LNCaP clone FGC (cell line): Measurements from ENCODE around the gene FLNB.

Experiments
- DNase-seq: peaks from one replicate; pipeline ENCODE4 v3.0.0-alpha.2; 2011; ENCODE audit warnings: low read depth
- H3K4me3 ChIP-seq: 2 replicates; pipeline ENCODE4 v1.5.1; 2011; ENCODE audit warnings: mild to moderate bottlenecking, low read depth, low read length, control low read depth
- CTCF ChIP-seq: IDR thresholded peaks from 2 replicates; pipeline ENCODE4 v1.5.1; 2012; ENCODE audit warnings: mild to moderate bottlenecking; ENCODE audit not compliant: control insufficient read depth, insufficient read depth; ENCODE audit errors: extremely low read depth

Gene FLNB

DNA sequence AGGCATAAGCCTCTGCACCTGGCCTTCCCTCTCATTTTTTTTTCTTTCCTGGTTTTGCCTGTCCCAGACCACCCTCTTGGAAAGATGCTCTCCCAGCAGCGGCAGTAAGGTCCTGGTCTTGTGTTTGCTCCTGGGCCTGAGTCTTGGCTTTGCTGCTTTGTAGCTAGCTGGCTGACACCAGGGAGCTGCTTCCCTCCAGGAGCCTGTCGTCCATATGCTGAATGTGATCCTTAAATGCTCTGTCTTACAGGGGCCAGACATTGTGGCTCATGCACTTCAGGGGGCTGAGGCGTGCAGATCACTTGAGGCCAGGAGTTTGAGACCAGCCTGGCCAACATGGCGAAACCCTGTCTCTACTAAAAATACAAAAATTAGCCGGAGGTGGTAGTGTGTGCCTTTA is 17.2 kb downstream of the FLNB start:
- no peak for DNase-seq
- no peak for TF ChIP-seq CTCF
- peak overlapping the region; percentile 10 for H3K4me3 ChIP-seq

- TF ChIP-seq CTCF = no peak
- peak overlapping the region; percentile 17 for H3K4me3 ChIP-seq
- peak; percentile 94 for DNase-seq
Observed at GRCh38 chr3:58025837-58026569, 17.8 kb downstream of the FLNB start.

DNA sequence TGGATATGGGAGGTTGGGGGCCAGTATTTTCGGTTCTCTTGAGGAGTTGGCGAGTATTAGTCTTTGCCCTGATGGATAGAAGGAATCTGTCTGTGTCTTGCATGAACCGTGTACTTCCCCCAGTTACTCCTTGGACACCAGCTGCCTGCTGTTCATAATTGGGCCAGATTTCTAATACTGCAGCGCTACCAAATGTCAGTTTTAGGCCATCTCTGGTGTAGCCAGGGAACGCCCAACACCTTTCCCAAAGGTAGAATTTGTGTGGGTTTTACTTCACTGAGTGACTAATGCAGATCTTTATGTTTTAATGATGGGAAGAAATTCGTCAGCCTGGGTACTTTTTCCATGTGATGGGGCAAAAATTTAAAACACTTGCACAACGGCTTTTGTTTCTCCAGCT is 18.4 kb downstream of the FLNB start:
- TF ChIP-seq CTCF = 0 out of 2 replicates have a peak, but pooled peaks have one; percentile 7
- no peak overlapping the region for H3K4me3 ChIP-seq
- DNase-seq = no peak

GRCh38 chr3:58027704-58028317 is 19.6 kb downstream of the FLNB start:
- no peak for TF ChIP-seq CTCF
- H3K4me3 ChIP-seq = no peak overlapping the region

DNA sequence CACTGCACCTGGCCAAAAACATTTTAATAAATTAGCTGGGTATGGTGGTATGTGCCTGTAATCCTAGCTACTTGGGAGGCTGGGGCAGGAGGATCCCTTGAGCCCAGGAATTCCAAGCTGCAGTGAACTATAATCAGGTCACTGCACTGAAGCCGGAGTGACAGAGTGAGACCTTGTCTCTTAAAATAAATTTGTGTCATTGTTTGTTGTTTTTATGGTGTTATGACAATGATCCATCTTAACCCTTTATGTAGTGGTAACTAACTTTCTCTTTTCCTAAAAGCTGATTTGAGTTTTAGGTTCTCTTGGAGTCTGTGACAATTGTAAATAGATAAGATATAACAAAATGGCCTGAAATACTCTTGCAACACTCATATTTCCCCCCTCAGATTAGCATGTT is 20.7 kb downstream of the FLNB start:
- no peak for TF ChIP-seq CTCF
- no peak for DNase-seq
- H3K4me3 ChIP-seq = no peak overlapping the region

More at GRCh38 chr3:58027704-58028317, 19.6 kb downstream of the FLNB start:
- DNase-seq = no peak

DNA sequence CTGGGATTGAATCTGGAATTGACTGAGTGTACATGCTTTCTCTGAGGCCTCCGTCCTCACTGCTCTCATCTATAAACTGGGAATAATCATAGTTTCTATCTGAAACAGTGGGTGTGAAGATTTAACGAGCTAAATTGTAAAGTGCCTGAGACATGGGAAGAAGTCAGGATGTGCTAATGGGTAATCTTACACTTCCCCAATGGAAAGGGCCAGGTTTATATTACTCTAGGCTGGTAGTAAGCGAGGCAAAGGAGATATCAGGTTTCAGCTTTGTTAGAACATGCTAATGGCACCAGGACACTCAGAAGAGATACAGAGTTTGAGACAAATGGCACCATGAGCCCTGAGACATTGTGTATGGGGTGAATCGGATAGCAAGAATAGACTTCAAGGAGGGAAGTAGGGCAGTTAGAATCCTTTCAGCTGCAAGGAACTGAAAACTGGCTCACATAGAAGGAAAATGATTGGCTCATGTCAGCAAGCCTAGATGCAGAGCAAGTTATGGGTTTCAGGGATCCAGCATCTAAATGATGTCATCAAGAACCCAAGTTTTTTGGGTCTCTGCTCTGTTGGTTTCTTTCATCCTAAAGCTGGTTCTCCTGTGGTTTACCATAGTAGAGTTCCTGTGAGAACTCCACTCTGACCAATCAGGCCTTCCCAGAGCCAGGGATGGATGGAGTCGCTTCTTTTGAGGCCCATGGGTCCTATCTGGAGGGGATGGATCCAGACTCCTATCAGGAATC is 21.8 kb downstream of the FLNB start:
- DNase-seq = no peak
- TF ChIP-seq CTCF = no peak
- H3K4me3 ChIP-seq = no peak overlapping the region
